GM12864 (cell line): ENCODE results near the gene RPRD1B.

Experiments used
- DNase-seq: peaks from one replicate; pipeline ENCODE4 v3.0.0-alpha.2; 2011; ENCODE audit warnings: low read depth
- H3K4me3 ChIP-seq: 2 replicates; pipeline ENCODE4 v1.5.1; 2011; ENCODE audit warnings: mild to moderate bottlenecking, low read depth, low read length, control low read depth
- TF ChIP-seq, protein P1 (sequence below): IDR thresholded peaks from 2 replicates; pipeline ENCODE4 v1.5.1; 2011; ENCODE audit warnings: low read depth, mild to moderate bottlenecking, moderate library complexity, low read length, control low read depth, inconsistent platforms; ENCODE audit errors: missing control alignments

Gene RPRD1B

GRCh38 chr20:38055294-38055693 is 21.7 kb downstream of the RPRD1B start:
- DNase-seq: no peak
- H3K4me3 ChIP-seq: no peak overlapping the region
- TF ChIP-seq, protein P1, sequence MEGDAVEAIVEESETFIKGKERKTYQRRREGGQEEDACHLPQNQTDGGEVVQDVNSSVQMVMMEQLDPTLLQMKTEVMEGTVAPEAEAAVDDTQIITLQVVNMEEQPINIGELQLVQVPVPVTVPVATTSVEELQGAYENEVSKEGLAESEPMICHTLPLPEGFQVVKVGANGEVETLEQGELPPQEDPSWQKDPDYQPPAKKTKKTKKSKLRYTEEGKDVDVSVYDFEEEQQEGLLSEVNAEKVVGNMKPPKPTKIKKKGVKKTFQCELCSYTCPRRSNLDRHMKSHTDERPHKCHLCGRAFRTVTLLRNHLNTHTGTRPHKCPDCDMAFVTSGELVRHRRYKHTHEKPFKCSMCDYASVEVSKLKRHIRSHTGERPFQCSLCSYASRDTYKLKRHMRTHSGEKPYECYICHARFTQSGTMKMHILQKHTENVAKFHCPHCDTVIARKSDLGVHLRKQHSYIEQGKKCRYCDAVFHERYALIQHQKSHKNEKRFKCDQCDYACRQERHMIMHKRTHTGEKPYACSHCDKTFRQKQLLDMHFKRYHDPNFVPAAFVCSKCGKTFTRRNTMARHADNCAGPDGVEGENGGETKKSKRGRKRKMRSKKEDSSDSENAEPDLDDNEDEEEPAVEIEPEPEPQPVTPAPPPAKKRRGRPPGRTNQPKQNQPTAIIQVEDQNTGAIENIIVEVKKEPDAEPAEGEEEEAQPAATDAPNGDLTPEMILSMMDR: no peak

DNA sequence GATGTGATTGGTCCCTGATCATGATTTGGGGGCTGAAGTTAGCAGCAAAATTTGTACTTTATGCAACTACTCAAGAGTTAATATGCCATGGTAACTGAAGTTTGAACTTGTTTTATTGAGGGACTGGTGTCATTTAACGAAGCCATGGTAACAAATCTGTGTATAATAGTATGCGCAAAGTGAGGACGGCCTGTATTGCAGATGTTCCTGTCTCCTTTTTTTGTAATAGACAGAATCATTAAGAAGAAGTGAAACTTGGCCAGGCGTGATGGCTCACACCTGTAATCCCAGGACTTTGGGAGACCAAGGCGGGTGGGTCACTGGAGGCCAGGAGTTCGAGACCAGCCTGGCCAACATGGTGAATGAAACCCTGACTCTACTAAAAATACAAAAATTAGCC is 22.3 kb downstream of the RPRD1B start:
- no peak for DNase-seq
- TF ChIP-seq, protein P1: no peak
- H3K4me3 ChIP-seq: no peak overlapping the region

- no peak overlapping the region for H3K4me3 ChIP-seq
- TF ChIP-seq, protein P1: peak; percentile 87
- no peak for DNase-seq
These were observed 23.9 kb downstream of the RPRD1B start for GRCh38 chr20:38057351-38057972.

- H3K4me3 ChIP-seq: no peak overlapping the region
- TF ChIP-seq, protein P1: no peak
- DNase-seq: no peak
These were observed 26.3 kb downstream of the RPRD1B start for GRCh38 chr20:38059832-38060231.

DNA sequence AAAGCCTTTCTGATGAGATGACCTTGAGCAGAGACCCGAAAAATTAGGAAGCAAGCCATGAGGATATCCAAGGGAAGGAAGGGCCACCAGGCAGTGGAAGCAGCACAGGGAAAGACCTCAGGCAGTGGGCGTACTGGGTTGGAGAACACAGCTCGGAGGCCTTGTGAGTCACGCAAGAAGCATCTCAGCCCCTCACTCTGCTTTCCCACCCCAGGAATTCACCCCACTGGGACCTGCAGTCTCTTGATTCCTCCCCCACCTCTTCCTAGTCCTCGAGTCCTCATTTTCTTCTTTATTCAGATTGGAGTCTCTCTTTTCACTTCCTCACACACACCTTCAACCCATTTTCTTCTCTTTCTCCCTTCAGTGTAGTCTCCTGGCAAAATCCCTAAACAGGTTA is 27.0 kb downstream of the RPRD1B start:
- TF ChIP-seq, protein P1: no peak
- no peak for DNase-seq
- no peak overlapping the region for H3K4me3 ChIP-seq

DNA sequence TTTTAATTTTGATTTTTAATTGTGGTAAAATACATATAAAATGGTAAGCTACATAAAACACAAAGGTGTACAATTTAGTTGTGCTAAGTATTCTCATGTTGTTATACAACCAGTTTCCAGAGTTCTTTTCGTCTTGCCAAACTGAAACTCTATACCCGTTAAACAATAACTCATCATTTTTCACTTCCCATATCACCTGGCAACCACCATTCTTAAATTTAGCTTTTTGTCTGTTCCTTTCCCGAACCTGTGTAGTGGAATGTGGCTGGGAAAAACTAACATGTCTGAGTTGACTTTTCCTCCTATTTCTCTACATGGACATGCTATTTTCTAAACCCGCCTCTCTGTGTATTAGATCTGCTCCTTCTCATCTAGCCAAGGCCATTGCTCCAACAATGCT is 27.6 kb downstream of the RPRD1B start:
- no peak overlapping the region for H3K4me3 ChIP-seq
- DNase-seq: no peak
- TF ChIP-seq, protein P1: no peak

- TF ChIP-seq, protein P1: no peak
- no peak for DNase-seq
- no peak overlapping the region for H3K4me3 ChIP-seq
These were observed 29.3 kb downstream of the RPRD1B start for GRCh38 chr20:38062890-38063289.
